ENCODE data around the gene IGSF8.

DNA sequence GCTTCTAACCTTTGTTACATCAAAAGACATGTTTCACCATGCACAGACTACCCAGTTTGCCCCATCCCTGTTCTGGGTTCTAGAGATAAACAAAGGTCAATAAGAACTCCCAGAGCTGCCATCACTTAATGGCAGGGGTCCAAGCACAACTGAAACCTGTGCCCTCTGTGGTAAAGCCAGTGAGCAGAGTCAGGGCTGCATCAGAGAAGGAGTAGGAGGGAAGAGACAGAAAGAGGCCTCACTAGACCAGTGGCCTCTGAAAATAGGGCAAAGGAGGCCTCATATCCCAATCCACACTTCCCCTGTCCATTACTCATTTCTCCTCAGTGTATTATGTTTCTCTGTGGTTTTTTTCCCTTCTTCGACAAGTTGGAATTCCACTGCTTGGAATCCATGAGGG lies 27.3 kb upstream of the IGSF8 start:
- TF ChIP-seq ZNF274 (IDR thresholded peaks at IDR 0.05; ENCODE audit: low read depth, low read length) (no peak), CTCF (IDR thresholded peaks at IDR 0.05 in 2 of 3, conservative IDR thresholded peaks at IDR 0.05 in 1 of 3; ENCODE audit: borderline replicate concordance in 1 of 3, insufficient read depth in 1 of 3, low read depth in 2 of 3, low read length in 2 of 3) (no peak), POLR2A (IDR thresholded peaks at IDR 0.05; ENCODE audit: borderline replicate concordance, extremely low read depth, insufficient read depth, insufficient read length) (no peak), FOSL1 (IDR thresholded peaks at IDR 0.05; ENCODE audit: low read depth) (no peak), SRF (IDR thresholded peaks at IDR 0.05; ENCODE audit: low read depth) (no peak), EGR1 (IDR thresholded peaks at IDR 0.05; ENCODE audit: low read depth) (no peak), EZH2 (IDR thresholded peaks at IDR 0.05) (no peak)
- TF ChIP-seq, protein P1, sequence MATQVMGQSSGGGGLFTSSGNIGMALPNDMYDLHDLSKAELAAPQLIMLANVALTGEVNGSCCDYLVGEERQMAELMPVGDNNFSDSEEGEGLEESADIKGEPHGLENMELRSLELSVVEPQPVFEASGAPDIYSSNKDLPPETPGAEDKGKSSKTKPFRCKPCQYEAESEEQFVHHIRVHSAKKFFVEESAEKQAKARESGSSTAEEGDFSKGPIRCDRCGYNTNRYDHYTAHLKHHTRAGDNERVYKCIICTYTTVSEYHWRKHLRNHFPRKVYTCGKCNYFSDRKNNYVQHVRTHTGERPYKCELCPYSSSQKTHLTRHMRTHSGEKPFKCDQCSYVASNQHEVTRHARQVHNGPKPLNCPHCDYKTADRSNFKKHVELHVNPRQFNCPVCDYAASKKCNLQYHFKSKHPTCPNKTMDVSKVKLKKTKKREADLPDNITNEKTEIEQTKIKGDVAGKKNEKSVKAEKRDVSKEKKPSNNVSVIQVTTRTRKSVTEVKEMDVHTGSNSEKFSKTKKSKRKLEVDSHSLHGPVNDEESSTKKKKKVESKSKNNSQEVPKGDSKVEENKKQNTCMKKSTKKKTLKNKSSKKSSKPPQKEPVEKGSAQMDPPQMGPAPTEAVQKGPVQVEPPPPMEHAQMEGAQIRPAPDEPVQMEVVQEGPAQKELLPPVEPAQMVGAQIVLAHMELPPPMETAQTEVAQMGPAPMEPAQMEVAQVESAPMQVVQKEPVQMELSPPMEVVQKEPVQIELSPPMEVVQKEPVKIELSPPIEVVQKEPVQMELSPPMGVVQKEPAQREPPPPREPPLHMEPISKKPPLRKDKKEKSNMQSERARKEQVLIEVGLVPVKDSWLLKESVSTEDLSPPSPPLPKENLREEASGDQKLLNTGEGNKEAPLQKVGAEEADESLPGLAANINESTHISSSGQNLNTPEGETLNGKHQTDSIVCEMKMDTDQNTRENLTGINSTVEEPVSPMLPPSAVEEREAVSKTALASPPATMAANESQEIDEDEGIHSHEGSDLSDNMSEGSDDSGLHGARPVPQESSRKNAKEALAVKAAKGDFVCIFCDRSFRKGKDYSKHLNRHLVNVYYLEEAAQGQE (IDR thresholded peaks at IDR 0.05; ENCODE audit: low read depth): no peak
- TF ChIP-seq, protein P2, sequence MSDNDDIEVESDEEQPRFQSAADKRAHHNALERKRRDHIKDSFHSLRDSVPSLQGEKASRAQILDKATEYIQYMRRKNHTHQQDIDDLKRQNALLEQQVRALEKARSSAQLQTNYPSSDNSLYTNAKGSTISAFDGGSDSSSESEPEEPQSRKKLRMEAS (IDR thresholded peaks at IDR 0.05): no peak
- TF ChIP-seq, protein P3, sequence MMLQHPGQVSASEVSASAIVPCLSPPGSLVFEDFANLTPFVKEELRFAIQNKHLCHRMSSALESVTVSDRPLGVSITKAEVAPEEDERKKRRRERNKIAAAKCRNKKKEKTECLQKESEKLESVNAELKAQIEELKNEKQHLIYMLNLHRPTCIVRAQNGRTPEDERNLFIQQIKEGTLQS (IDR thresholded peaks at IDR 0.05): no peak
